TTC549 (cell line): ENCODE measurements around the gene CDKN1A.
"Not testable (repeated sequence)": the region's sequence is repeated elsewhere in the genome, so short reads cannot be mapped to it uniquely, and the experiment has no call there.

Experiments
- FAIRE-seq: peaks from 2 replicates; lab custom pipeline; 2012; peaks lifted over from hg19 to GRCh38; lab: Jason Lieb, UNC

CDKN1A gene

DNA sequence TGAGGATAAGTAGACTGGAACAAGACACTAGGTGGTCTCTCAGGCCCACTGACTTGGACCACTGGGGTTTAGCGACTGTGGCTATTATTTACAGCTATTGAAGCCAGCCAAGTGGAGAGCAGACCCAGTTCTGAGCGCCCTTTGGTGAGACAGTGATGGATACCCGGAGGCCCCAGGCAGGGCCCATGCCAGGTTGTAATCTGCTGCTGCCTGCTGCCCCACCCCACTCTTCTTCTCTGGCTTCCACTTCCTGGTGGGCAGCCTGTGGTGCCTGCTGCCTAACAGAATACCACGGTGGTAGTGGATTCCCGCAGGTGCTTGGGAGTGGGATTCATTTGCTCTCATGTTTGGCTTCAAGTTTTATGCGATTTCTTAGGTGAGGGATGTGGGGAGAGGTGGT lies 19.7 kb downstream of the CDKN1A start:
- no peak for FAIRE-seq

DNA sequence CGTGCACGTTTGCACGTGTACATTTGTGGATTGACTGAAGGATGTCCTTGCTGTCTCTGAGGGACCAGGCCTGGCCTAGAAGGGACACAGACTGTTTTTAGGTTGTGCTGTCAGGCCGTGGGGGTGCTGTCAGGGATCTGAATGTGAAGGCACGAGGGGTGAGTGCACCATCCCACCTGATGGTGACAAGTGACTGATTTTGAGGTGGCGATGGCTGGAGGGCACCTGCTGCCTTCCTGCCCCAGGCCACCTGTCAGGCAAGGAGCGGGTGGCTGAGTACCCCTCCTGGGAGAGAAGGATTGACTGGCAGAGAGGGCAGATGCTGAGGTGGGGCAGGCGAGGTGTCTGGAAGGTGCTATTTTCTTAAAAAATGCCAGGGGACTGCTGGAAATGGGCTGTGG lies 20.4 kb downstream of the CDKN1A start:
- no peak for FAIRE-seq

DNA sequence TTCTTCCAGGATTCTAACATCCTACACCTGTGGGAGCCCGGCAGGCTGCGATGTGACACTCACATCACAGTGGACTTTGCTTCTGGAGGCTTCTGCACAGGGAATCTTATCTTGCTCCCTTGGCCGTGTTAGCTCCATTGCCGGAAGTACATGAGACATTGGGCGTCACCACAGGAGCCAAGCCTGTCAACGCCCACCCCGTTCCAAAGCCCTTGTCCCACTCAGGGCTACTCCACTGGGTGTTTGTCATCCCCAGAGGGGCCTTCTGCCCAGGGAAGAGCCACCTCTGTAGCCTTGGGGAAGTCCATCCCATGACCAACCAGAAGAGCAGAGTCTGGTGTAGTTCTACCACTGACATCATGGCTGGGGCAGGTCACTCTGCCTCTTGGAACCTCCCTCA lies 20.8 kb downstream of the CDKN1A start:
- no peak for FAIRE-seq

DNA sequence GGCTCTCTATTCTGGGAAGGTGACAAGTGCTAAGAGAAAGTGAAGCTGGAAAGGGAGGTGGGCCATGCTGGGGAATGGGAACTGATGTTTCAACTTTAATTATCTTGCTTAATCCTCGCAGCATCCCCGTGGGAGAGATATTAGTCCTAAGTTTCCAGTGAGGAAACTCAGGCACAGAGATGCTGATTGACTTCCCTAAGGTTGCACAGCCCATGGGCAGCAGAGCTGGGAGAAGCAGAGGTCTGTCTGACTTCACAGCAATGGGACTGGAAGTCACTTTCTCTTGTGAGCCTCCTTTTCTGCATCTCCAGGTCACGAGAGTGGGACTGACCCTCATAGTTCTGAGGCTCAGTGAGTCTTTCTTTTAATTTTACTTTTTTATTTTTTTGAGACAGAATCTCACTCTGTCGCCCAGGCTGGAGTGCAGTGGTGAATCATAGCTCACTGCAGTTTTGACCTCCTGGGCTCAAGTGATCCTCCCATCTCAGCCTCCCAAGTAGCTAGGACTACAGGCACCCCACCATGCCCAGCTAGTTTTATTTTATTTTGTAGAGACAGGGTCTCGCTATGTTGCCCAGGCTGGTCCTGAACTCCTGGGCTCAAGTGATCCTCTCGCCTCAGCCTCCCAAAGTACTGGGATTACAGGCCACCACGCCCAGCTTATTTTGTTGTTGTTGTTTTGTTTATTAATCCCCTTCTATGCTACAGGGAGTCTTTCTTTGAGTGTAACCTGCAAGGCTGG lies 21.7 kb downstream of the CDKN1A start:
- FAIRE-seq = no peak

DNA sequence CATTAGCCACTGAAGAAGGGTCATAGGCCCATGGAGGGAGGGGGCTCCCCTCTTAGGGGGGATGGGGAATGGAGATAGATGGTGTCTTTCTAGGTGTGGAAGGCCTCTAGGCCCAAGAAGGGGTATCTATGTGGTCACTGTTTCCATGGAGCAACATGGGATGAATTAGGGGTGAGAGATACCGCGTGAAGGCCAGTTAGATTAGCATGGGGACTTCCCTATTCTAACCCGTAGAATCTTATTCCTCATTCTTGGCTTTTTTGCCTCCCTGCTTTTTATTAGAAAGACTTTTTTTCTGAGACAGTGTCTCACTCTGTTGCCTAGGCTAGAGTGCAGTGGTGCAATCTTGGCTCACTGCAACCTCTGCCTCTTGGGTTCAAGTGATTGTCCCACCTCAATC lies 22.3 kb downstream of the CDKN1A start:
- FAIRE-seq = no peak

DNA sequence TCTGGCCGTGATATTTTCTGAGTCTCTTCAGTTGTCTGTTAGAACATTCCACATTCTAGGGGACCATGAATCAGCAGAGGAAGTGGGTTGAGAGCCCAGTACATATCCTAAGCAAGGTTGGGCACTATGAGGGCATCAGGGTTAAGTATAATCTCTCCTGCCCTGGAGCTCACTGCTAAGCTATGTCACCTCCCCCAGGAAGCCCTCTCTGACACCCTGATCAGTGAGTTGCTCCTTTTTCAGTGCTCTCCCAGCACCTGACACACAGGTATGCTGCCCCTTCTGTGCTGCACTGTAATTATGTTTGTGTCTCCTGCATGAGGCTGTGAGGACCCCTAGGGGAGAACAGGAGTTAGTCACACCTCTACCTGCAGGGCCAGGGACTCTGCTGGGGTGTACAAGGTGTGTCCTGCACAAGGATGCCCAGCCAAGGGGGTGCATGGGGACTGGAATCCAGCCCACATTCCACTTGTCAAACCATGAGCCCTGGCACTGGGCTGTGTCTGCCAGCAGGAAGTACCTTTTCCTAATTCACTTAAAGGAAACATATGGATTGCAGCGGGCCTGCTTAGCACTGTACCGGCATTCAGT lies 23.0 kb downstream of the CDKN1A start:
- no peak for FAIRE-seq

DNA sequence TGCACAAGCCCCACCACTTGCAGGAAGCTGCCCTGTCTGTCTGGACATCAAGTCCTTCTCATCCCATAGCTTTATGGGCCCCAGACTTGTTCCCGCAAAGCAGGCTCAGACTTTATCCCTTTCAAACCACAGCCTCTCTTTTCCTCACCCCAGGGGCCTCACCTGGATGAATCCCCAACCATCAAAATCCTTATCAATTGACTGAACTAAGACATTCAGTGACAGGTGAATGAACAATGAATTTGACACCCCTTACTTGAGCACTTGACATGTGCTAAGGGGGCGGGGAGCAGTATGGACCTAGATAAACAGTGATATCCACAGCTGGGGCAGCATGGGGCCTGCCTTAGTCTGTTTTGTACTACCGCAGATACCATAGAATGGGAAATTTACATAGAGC lies 24.1 kb downstream of the CDKN1A start:
- no peak for FAIRE-seq

DNA sequence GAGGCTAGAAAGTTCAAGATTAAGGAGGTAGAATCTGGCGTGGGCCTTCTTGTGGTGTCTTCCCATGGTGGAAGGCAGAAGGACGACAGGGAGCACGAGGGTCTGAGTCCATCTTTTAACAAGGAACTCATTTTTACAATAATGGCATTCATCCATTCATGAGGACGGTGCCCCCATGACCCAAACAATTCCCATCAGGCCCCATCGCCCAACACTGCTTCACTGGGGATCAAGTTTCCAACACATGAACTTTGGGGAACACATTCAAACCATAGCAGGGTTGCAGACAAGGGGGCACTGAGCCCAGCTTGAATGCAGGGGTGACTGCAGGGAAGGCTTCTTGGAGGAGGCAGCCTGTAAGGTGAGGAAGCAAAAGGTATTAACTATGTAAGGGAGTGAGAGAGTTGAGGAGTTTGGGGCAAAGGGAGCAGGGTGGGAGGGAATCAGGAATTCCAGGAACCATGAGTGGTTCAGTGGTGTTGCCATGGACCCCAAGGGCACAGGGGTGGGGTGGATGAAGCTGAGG lies 24.6 kb downstream of the CDKN1A start:
- no peak for FAIRE-seq

DNA sequence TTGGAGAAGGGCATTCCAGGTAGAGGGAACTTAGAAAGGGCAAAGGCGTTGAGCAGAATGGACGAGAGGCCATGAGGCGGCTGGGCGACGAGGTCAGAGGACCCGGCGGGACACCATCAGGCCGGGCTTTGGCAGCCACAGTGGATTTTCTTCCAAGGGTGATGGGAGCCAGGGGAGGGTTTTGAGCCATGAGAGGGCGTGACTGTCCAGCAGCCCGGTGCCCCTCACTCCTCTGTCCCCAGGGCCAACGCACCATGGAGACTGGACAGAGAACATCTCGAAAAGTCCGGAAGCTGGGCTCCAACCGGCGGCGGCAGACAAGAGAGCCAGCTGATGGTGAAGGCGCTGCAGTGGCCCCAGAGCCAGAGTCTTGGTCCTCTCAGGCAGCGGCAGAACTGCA lies 25.5 kb downstream of the CDKN1A start:
- FAIRE-seq = no peak

DNA sequence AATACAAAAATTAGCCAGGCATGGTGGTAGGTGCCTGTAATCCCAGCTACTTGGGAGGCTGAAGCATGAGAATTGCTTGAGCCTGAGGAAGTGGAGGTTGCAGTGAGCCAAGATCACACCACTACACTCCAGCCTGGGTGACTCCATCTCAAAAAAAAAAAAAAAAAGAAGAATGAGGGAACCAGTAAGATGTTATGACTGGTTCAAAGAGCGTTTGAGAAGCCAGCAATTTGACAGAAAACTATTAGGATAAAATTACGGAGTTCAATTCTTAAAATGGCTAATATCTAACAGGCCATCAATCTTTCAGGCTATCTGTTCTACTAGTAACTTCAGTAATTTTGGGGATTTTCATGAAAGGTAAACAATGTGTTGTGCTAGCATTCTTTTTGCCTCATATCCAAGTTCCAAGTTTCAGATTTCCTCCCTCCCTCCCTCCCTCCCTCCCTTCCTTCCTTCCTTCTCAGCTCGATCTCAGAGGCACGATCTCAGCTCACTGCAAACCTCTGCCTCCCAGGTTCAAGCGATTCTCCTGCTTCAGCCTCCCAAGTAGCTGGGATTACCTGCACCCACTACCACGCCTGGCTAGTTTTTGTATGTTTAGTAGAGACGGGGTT lies 26.6 kb downstream of the CDKN1A start:
- FAIRE-seq = not testable (repeated sequence)

DNA sequence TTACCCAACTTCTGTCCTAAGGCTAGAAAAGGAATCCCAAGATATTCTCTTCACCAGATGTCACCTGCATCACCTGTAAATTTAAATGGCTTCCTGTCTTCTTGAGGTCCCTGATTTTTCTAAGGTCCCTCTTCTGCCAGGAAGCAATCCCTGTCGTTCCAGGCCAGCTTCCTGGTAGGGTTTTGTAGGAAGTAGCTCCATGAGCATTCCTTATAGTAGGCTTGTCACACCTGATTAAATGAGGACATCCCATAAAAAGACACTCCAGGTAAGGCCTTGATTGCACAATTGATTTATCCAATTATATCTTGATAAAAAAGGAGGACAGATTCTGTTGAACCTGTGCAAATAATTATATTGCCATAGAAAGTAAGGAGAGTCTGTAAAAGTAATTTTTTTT lies 27.8 kb downstream of the CDKN1A start:
- no peak for FAIRE-seq

DNA sequence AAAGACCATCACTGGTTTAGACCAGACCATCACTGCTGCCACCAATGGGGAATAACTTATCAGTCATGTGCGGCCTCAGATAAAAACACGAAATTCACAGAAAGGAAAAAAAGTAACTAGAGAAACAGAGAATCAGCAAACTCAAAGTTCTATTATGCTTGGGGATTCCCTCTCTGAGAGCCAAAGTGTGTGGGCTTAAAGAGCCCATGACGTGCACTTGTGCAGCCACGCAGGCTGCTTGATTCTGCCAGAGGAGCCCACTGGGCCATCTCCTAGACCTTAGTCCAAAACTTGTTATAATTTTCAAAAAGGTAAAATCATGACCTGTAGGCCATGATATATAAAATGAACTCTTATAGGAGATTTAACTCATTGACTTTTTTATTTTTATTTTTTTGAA lies 34.3 kb downstream of the CDKN1A start:
- FAIRE-seq = no peak

DNA sequence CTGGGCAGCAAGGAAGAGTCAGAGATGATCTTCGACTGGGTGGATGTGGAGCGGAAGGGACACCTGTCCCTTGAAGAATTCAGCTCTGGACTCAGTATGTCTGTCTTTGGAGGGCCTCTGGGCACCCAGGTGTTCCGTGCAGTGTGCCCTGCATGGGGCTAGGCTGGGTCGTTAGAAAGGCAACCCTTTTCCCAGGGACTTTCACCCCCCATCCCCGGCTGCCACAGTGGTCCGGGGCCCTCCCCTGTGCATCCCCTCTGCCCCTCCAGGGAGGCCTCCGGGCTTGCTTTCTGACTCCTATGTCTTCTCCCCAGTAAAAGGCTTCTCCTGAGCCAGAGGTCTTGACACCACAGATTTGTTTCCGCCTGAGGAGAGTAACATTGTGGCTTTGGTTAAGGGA lies 35.3 kb downstream of the CDKN1A start:
- FAIRE-seq = no peak

DNA sequence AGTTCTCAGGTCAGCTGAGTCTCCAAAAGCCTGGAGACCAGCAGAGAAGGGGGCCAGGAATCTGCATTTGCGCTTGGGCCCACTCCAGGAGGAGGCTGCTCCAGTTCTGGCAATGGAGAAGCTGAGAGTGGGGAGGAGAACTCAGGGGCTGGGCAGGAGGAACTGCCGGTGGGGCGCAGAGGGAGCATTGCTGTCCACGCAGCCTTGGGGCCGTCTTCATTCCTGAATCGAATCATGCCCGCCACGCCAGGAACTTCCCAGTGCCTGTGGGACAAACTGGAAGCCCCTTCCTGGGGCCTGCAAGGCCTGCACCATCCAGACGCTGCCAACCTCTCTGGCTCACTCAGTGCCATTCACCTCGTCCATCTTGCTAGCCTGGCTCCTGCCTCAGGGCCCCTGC lies 36.0 kb downstream of the CDKN1A start:
- no peak for FAIRE-seq

DNA sequence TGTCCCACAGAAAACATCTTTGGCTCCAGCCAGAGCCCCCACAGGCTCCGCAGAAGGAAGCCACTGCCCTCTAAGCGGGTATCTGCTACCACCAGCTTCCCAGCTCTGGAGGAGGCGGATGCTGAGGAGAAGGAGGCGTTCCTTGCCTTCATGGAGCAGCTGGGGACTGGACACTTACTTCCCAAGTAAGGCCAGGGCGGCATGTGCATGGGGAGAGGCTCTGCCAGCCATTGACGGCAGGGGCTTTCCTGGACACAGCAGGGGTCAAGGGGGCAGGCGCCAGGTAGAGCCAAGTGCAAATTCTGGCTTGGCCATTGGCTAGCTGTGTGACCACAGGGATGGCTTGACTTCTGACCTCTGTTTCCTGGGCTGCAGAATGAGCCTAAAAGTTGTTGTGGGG lies 37.0 kb downstream of the CDKN1A start:
- FAIRE-seq = no peak

DNA sequence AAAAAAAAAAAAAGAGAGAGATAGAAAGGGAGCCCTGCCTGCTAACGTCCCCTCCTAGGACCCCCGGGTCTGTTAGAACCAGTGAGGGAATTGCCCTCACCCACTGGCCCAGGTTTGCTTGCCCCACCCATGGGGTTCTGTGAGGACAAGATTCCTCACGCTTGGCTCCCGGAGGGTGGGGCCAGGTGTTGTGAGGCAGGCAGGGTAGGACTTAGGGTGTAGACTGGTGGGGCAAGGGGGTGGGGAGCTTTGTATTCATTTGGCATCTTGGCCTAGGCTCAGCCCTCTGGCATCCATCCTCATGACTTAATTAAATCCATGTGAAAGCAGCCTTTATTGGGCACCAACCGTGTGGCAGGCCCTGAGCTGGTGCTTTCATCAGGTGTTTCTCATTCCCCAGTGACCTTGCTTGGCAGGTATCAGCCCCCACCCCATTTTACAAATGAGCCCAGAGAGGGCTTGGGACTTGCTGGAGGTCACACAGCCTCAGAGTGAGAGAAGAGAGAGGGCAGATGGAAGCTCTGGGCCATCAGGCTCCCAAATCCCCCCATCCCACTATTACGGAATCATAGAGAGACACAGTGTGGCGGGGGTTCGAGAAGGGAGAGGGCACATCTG lies 38.1 kb downstream of the CDKN1A start:
- FAIRE-seq = no peak

DNA sequence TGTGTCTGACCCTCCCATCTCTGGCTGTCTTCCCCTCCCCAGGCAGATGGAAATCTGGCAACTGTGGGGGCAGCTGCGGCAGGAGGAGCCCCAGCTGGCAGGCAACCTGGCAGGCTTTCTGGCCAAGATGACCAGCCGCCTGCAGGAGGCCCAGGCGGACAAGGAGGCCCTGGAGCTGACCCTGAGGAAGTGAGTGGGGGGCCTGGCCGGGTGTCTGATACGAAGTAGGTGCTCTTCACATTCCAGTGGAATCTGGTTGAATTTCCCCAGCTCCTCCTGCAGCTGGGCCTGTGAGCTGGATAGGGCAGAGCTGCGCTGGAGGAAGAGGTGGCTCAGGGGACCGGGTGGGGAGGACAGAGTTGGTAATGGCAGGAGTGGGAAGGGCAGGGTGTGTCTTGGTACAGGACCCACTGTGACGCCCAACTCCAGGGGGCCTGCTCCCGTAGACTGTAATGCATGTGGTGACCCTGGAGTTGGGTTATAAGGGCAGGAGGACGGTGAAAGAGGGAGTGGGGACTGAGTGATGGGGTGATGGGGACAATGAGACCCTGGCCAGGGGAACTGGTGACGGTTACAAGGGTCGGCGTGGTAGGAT lies 38.8 kb downstream of the CDKN1A start:
- FAIRE-seq = no peak

DNA sequence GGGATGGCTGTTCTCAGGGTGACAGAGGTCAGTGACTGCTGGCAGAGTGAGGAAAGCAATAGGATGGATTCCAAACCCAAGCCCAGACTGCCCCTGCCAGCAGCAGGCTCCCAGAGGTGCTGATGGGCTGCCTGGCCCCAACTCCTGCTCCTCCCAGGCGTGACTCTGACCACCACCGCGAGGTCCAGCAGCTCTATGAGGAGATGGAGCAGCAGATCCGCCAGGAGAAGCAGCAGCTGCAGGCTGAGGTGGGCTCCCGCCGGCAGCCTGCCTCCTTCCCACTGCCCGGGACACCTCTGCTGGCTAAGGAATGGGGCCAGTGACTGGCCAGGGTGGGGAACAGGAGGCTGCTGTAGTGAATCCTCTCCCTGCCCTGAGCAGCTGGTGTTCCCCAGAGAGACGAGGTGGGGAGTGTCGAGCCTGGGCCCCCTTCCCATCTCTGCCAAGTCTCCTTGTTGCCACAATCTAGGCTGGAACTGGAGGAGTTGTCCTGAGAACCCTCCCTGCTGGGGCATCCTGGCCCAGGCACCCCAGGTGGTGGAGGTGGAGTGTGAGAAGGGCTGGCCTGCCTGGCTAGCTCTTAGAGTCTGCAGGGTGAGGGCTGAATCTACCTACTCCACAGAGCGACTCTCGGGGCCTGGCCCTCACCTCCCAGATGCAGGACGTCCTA lies 39.5 kb downstream of the CDKN1A start:
- no peak for FAIRE-seq

DNA sequence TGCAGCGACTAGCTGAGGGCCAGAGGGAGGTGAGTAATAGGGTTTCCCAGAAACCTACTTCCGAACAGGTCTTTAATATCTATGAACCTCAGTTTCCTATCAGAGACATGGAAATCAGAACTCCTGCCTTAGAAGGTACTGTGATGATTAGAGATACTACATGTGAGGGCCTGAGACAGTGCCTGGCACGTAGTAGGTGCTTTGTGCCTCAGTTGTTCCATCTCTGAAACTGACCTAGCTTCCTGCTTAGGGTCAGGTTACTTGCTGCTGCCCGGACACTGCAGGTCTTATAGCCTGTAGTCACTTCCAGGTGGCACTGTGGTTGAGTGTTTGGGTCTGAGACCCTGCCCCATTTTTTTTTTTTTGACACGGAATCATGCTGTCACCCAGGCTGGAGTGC lies 40.0 kb downstream of the CDKN1A start:
- FAIRE-seq = no peak

DNA sequence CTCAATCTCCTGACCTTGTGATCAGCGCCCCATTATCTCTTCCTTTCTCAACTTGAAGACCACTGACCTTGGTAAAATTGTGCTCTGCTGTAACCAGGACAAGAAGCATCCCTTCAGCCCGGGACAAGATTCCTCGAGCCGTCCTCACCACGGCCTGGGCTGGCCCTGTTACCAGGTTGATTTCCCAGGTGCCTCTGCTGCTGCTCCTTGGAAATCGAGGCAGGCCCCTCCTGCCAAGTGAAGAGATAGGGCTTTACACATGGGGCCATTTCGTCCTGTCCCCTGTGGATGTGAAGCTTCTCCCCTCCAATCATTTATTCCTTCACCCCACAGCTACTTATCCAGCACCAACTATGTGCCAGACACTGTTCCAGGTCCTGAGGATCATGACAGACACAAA lies 40.6 kb downstream of the CDKN1A start:
- no peak for FAIRE-seq

DNA sequence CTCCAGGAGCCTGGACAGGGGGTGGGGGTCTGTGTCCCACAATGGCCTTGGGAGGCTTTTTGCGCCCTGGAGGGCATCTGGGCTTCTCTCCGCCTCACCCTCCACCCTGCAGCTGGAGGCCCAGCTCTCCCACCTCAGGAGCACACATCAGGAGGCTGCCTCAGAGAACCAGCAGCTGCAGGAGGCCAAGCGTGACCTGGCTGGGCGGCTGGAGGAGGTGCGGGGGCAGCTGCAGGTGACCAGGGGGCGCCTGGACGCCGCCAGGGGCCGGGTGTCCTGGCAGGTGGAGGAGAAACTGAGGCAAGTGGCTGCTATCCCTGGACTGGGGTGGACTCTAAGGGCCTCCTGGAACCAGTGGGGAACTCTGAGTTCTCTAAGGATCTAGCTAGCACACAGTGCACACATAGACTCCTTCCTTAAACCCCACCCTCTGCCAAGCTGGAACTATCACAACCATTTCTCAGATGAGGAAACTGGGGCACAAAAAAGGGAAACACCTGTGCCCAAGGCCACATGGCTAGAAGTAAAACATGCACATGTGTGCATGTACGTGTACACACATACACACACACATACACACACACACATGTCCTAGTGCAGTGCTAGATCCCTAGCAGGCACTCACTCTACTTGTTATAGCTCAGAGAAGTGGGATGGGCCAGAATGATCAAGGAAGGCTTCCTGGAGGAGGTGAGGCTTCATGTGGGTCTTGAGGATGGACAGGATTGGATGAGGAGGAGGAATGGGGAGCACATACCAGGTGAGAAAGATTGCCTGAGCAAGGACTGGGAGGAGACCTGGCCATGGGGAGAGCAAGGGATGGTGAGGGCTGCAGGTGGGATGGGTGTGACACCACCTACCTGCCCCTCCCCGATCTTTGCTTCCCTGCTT lies 42.0 kb downstream of the CDKN1A start:
- FAIRE-seq = no peak
